ENCODE measurements around the gene HEBP1.

The HEBP1 gene

GRCh38 chr12:12951504-12951903 is 48.6 kb downstream of the HEBP1 start:
- no peak for DNase-seq (ENCODE audit: low spot score)

GRCh38 chr12:12947902-12948301 is 52.2 kb downstream of the HEBP1 start:
- DNase-seq (ENCODE audit: low spot score): no peak

- DNase-seq (ENCODE audit: low spot score): no peak
Observed at GRCh38 chr12:12946686-12947355, 53.2 kb downstream of the HEBP1 start.

GRCh38 chr12:12945591-12945990 is 54.5 kb downstream of the HEBP1 start:
- DNase-seq (ENCODE audit: low spot score): no peak

GRCh38 chr12:12943586-12944260 is 56.3 kb downstream of the HEBP1 start:
- no peak for DNase-seq (ENCODE audit: low spot score)

- no peak for DNase-seq (ENCODE audit: low spot score)
Observed at GRCh38 chr12:12941450-12942350, 58.4 kb downstream of the HEBP1 start.

GRCh38 chr12:12939888-12940287 is 60.2 kb downstream of the HEBP1 start:
- DNase-seq (ENCODE audit: low spot score): no peak

- DNase-seq (ENCODE audit: low spot score): no peak
Observed at GRCh38 chr12:12938541-12938940, 61.5 kb downstream of the HEBP1 start.

GRCh38 chr12:12936983-12937491 is 63.0 kb downstream of the HEBP1 start:
- no peak for DNase-seq (ENCODE audit: low spot score)

GRCh38 chr12:12934556-12934955 is 65.5 kb downstream of the HEBP1 start:
- DNase-seq (ENCODE audit: low spot score): no peak

GRCh38 chr12:12933742-12934141 is 66.3 kb downstream of the HEBP1 start:
- no peak for DNase-seq (ENCODE audit: low spot score)

- no peak for DNase-seq (ENCODE audit: low spot score)
Observed at GRCh38 chr12:12930633-12931219, 69.3 kb downstream of the HEBP1 start.

GRCh38 chr12:12929696-12930095 is 70.4 kb downstream of the HEBP1 start:
- no peak for DNase-seq (ENCODE audit: low spot score)

- DNase-seq (ENCODE audit: low spot score): no peak
Observed at GRCh38 chr12:12927211-12928079, 72.6 kb downstream of the HEBP1 start.

- no peak for DNase-seq (ENCODE audit: low spot score)
Observed at GRCh38 chr12:12926571-12927071, 73.4 kb downstream of the HEBP1 start.

GRCh38 chr12:12925388-12925787 is 74.7 kb downstream of the HEBP1 start:
- no peak for DNase-seq (ENCODE audit: low spot score)

Measured in NAMALWA (cell line).